ENCODE results near the gene MAGT1. TPM values are rescaled to one million over a fixed set of nuclear protein-coding genes. Genes with fewer than 3 reads are reported as not detected.

MAGT1 gene
- polyA plus RNA-seq, 1 of the 3 experiments (the other 2 are of a cell fraction), result 24.1 TPM

DNA sequence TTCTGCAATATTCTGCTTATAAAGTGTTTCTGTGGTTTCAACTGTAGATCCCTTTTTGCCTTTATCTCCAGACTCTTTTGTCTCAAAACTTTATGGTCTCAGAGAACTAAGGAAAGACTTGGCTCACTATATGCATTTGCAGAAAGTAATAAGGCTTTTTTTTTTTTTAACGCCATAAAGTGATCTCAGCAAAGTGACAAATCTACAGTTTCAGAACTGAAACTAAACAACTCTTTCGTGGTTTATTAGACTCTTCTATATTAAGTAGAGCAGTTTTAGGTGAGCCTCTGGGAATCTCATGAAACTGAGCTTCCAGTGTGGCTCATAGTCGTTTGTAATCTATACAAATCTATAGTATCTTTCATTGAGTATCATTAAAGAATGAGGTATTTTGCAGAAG, 30.5 kb upstream of the MAGT1 start:
- ChIA-PET CTCF (interaction anchor here (1.8 kb wide), 1 partner anchor 99 kb away, joined by 5 read pairs; no protein-coding TSS in a partner anchor), POLR2A (no interaction called here)
- 0 out of 2 replicates have a peak overlapping the region, but pooled peaks have one; percentile 20 for H3K4me2 ChIP-seq
- no peaks in the 10 kb centered on the region for H3K4me1 ChIP-seq (ENCODE audit: control insufficient read depth in 1 of 2, insufficient read depth in 2 of 2, low read depth in 1 of 2, low read length in 1 of 2)
- no peak overlapping the region for H3K4me3 ChIP-seq (ENCODE audit: low read depth in 2 of 2, low read length in 1 of 2)
- H3K9ac ChIP-seq, result no peak overlapping the region
- 0 out of 2 replicates have a peak, but pooled peaks cover 6% of the 10 kb centered on the region for H3K79me2 ChIP-seq (ENCODE audit: insufficient read depth)
- H2AFZ ChIP-seq (ENCODE audit: low read depth), result no peak overlapping the region
- no peak for DNase-seq
- H3K9me3 ChIP-seq, result no peaks in the 10 kb centered on the region
- TF ChIP-seq MXI1 (IDR thresholded peaks at IDR 0.05; ENCODE audit: low read depth, low read length), result no peak
- TF ChIP-seq, protein P1, sequence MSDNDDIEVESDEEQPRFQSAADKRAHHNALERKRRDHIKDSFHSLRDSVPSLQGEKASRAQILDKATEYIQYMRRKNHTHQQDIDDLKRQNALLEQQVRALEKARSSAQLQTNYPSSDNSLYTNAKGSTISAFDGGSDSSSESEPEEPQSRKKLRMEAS (IDR thresholded peaks at IDR 0.05; ENCODE audit: low read depth), result no peak
- TF ChIP-seq, protein P2, sequence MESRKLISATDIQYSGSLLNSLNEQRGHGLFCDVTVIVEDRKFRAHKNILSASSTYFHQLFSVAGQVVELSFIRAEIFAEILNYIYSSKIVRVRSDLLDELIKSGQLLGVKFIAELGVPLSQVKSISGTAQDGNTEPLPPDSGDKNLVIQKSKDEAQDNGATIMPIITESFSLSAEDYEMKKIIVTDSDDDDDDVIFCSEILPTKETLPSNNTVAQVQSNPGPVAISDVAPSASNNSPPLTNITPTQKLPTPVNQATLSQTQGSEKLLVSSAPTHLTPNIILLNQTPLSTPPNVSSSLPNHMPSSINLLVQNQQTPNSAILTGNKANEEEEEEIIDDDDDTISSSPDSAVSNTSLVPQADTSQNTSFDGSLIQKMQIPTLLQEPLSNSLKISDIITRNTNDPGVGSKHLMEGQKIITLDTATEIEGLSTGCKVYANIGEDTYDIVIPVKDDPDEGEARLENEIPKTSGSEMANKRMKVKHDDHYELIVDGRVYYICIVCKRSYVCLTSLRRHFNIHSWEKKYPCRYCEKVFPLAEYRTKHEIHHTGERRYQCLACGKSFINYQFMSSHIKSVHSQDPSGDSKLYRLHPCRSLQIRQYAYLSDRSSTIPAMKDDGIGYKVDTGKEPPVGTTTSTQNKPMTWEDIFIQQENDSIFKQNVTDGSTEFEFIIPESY (IDR thresholded peaks at IDR 0.05; ENCODE audit: borderline replicate concordance, low read depth), result no peak
- TF ChIP-seq POLR2AphosphoS5 (IDR thresholded peaks at IDR 0.05; ENCODE audit: low read depth, low read length), result no peak
- no peak for TF ChIP-seq CHD2 (IDR thresholded peaks at IDR 0.05; ENCODE audit: low read length, partially characterized antibody)
- TF ChIP-seq FOSL2 (IDR thresholded peaks at IDR 0.05; ENCODE audit: borderline replicate concordance, low read depth), result no peak
- no peak for TF ChIP-seq EP300 (IDR thresholded peaks at IDR 0.05; ENCODE audit: borderline replicate concordance in 1 of 2, low read depth in 1 of 2, low read length in 1 of 2)
- TF ChIP-seq, protein P3, sequence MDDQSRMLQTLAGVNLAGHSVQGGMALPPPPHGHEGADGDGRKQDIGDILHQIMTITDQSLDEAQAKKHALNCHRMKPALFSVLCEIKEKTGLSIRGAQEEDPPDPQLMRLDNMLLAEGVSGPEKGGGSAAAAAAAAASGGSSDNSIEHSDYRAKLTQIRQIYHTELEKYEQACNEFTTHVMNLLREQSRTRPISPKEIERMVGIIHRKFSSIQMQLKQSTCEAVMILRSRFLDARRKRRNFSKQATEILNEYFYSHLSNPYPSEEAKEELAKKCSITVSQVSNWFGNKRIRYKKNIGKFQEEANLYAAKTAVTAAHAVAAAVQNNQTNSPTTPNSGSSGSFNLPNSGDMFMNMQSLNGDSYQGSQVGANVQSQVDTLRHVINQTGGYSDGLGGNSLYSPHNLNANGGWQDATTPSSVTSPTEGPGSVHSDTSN (IDR thresholded peaks at IDR 0.05), result no peak
- no peak for TF ChIP-seq MEF2A (IDR thresholded peaks at IDR 0.05; ENCODE audit: borderline replicate concordance, low read depth)
- no peak for TF ChIP-seq YY1 (IDR thresholded peaks at IDR 0.05; ENCODE audit: low read depth)
- H3K27me3 ChIP-seq (ENCODE audit: insufficient read depth), result no peaks in the 10 kb centered on the region; the same call in 1 of the 2 replicates
- peaks cover 3% of the 10 kb centered on the region; the same call in 1 of the 2 replicates for H4K20me1 ChIP-seq (ENCODE audit: insufficient read depth)
- H3K27ac ChIP-seq (ENCODE audit: low read depth in 2 of 2, low read length in 1 of 2), result no peak overlapping the region
- no peaks in the 10 kb centered on the region for H3K36me3 ChIP-seq (replicated peaks in 1 of 2; ENCODE audit: control insufficient read depth in 1 of 2, insufficient read depth in 2 of 2, low read length in 1 of 2)
- no peaks in the 10 kb centered on the region for H3F3A ChIP-seq (replicated peaks; ENCODE audit: insufficient read depth)
- no peaks in the 10 kb centered on the region for H3K9me2 ChIP-seq
- WGBS (ENCODE audit: low lambda C conversion rate), result 35% methylated on average over 3 of the region's 3 CpGs

DNA sequence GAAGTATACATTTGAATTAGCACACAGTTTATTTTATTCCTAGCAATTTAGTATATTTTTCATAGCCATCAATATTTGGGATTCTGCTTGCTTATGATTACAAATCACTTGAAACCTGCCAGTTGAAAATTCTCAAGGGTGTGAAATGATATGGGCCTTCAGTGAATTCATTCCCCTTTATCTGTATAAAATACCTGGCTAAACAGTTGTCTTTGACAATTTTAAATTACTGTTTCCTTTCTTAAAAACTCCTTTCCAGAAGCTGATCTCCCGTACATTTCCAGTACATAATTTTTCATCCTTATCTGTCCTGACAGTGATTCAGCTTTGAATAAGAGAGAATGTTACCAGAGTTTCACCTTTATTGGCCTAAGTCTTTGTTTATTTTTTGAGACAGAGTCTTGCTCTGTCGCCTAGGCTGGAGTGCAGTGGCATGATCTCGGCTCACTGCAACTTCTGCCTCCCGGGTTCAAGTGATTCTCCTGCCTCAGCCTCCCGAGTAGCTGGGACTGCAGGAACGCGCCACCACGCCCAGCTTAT, 29.2 kb upstream of the MAGT1 start:
- Histone ChIP-seq H3F3A (replicated peaks; ENCODE audit: insufficient read depth) (no peaks in the 10 kb centered on the region), H3K27ac (ENCODE audit: low read depth in 2 of 2, low read length in 1 of 2) (no peak overlapping the region), H2AFZ (ENCODE audit: low read depth) (no peak overlapping the region), H3K9me3 (no peaks in the 10 kb centered on the region), H3K9ac (no peak overlapping the region), H3K4me2 (no peak overlapping the region), H3K4me3 (ENCODE audit: low read depth in 2 of 2, low read length in 1 of 2) (no peak overlapping the region), H3K79me2 (ENCODE audit: insufficient read depth) (0 out of 2 replicates have a peak, but pooled peaks cover 6% of the 10 kb centered on the region), H3K9me2 (no peaks in the 10 kb centered on the region), H3K36me3 (replicated peaks in 1 of 2; ENCODE audit: control insufficient read depth in 1 of 2, insufficient read depth in 2 of 2, low read length in 1 of 2) (no peaks in the 10 kb centered on the region), H3K27me3 (ENCODE audit: insufficient read depth) (no peaks in the 10 kb centered on the region; the same call in 1 of the 2 replicates), H4K20me1 (ENCODE audit: insufficient read depth) (peaks cover 3% of the 10 kb centered on the region; the same call in 1 of the 2 replicates), H3K4me1 (ENCODE audit: control insufficient read depth in 1 of 2, insufficient read depth in 2 of 2, low read depth in 1 of 2, low read length in 1 of 2) (no peaks in the 10 kb centered on the region)
- ChIA-PET CTCF (interaction anchor here (1.8 kb wide), 1 partner anchor 100 kb away, joined by 5 read pairs; no protein-coding TSS in a partner anchor), POLR2A (no interaction called here)
- 68% methylated on average over 8 of the region's 8 CpGs for WGBS (ENCODE audit: low lambda C conversion rate)
- DNase-seq, result no peak
- no peak for TF ChIP-seq NRF1 (IDR thresholded peaks at IDR 0.05; ENCODE audit: low read depth, low read length)
- no peak for TF ChIP-seq EP300 (IDR thresholded peaks at IDR 0.05; ENCODE audit: borderline replicate concordance in 1 of 2, low read depth in 1 of 2, low read length in 1 of 2)
- no peak for TF ChIP-seq FOXM1 (IDR thresholded peaks at IDR 0.05; ENCODE audit: low read depth)
- no peak for TF ChIP-seq RFX5 (IDR thresholded peaks at IDR 0.05; ENCODE audit: low read length)
- no peak for TF ChIP-seq JUND (IDR thresholded peaks at IDR 0.05)
- TF ChIP-seq FOXJ3 (CRISPR knock-in tag; IDR thresholded peaks at IDR 0.05), result no peak
- no peak for TF ChIP-seq SMC3 (IDR thresholded peaks at IDR 0.05; ENCODE audit: low read depth, low read length)
- TF ChIP-seq RCOR1 (IDR thresholded peaks at IDR 0.05; ENCODE audit: low read length), result no peak
- TF ChIP-seq, protein P2 (IDR thresholded peaks at IDR 0.05; ENCODE audit: borderline replicate concordance, low read depth), result no peak
- TF ChIP-seq NFIC (IDR thresholded peaks at IDR 0.05; ENCODE audit: borderline replicate concordance), result no peak
- TF ChIP-seq, protein P4, sequence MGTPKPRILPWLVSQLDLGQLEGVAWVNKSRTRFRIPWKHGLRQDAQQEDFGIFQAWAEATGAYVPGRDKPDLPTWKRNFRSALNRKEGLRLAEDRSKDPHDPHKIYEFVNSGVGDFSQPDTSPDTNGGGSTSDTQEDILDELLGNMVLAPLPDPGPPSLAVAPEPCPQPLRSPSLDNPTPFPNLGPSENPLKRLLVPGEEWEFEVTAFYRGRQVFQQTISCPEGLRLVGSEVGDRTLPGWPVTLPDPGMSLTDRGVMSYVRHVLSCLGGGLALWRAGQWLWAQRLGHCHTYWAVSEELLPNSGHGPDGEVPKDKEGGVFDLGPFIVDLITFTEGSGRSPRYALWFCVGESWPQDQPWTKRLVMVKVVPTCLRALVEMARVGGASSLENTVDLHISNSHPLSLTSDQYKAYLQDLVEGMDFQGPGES (IDR thresholded peaks at IDR 0.05; ENCODE audit: low read depth, low read length), result no peak
- TF ChIP-seq, protein P5, sequence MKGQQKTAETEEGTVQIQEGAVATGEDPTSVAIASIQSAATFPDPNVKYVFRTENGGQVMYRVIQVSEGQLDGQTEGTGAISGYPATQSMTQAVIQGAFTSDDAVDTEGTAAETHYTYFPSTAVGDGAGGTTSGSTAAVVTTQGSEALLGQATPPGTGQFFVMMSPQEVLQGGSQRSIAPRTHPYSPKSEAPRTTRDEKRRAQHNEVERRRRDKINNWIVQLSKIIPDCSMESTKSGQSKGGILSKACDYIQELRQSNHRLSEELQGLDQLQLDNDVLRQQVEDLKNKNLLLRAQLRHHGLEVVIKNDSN (IDR thresholded peaks at IDR 0.05; ENCODE audit: borderline replicate concordance, low read depth), result no peak
- TF ChIP-seq GATA2 (CRISPR knock-in tag; IDR thresholded peaks at IDR 0.05), result no peak
